NCI-H1105 (cell line): ENCODE results near the gene KLHL20.
"Not testable (repeated sequence)": the region's sequence is repeated elsewhere in the genome, so short reads cannot be mapped to it uniquely, and the experiment has no call there.

Experiments used
- DNase-seq: peaks from one replicate; lab custom pipeline; 2025; lab: John Stamatoyannopoulos, UW

Gene KLHL20

GRCh38 chr1:173714759-173715537, at the start of gene KLHL20:
TSS of gene KLHL20 (plus strand) at chr1:173714981. CDS start at chr1:173716044, 1,063 bp downstream.
- peak; percentile 87 for DNase-seq

DNA sequence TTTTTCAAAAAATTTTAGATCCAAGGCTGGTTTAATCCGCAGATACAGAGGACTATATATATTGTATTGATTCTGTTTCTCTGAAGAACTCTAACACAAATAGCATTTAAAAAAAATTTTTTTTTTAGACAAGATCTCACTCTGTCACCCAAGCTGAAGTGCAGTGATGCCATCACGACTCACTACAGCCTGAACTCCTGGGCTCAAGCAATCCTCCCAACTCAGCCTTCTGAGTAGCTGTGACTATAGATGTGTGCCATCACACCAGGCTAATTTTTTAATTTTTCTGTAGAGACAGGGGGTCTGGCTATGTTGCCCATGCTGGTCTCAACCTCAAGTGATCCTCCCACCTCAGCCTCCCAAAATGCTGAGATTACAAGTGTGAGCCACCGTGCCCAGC, 48.1 kb upstream of the KLHL20 start:
- DNase-seq: no peak

- DNase-seq: peak; percentile 82
Observed at GRCh38 chr1:173669491-173669941, 45.3 kb upstream of the KLHL20 start, which contains the start of gene ANKRD45. TSS of gene ANKRD45 (minus strand) at chr1:173669851. CDS start at chr1:173659418, 10,433 bp downstream.

GRCh38 chr1:173674496-173674895, 40.3 kb upstream of the KLHL20 start:
- DNase-seq: not testable (repeated sequence)

DNA sequence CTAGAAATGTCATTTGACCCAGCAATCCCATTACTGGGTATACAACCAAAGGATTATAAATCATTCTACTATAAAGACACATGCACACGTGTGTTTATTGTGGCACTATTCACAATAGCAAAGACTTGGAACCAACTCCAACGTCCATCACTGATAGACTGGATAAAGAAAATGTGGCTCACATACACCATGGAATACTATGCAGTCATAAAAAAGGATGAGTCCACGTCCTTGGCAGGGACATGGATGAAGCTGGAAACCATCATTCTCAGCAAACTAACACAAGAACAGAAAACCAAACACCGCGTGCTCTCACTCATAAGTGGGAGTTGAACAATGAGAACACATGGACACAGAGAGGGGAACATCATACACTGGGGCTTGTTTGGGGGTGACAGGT, 34.6 kb upstream of the KLHL20 start:
- not testable (repeated sequence) for DNase-seq

DNA sequence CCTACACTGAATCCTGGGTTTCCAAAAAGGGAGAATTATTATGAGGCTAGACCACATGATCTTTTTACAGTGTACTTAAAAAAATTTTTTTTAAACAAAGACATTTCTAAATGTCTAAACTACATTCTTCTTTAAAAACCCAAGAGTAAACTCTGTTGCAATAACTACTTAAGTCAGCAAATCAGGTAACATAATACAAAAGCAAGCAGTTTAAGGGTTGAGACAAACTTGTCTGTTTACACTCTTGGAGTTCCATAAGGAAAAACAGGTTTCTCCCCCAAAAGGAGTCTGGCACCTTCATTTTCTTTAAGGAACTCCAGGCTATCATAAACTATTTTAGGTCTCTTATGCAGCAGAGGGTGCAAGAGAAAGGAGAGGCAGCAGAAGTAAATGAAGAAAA, 32.6 kb upstream of the KLHL20 start:
- no peak for DNase-seq

- not testable (repeated sequence) for DNase-seq
Observed at GRCh38 chr1:173683838-173684237, 30.9 kb upstream of the KLHL20 start.

DNA sequence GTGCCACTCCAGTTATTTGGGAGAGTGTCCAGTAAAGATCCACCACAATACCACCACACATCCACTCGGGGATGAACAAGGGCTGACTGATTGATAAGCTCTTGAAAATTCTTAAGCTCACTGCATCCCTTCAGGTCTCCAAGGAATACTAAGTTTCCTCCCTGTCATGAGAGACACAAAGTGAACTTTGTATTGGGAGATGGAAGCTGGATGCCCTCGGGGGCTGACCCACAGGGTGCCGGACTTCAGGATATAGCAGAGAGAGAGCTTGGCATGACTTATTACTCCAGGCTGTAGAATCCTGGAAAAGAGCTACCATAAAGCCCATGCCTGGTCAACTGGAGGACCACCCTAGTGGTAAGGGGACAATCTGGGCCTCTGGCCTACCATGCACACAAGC, 29.7 kb upstream of the KLHL20 start:
- not testable (repeated sequence) for DNase-seq

GRCh38 chr1:173688300-173688699, 26.5 kb upstream of the KLHL20 start:
- no peak for DNase-seq

DNA sequence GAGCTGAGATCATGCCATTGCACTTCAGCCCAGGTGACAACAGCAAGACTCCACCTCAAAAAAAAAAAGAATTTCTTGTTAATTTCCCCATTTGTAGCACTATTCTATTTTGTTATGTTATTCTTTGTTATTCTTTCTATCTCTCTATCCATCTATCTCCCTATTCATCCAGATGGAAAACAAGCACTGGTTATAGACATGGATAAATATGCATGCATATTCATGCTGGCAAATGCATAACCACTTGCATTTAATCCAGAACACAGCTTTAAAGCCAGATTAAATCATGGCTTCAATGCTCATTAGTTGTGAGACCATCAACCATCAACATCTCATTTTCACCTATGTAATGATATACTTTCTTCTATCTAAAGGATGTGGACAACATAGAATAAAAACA, 21.5 kb upstream of the KLHL20 start:
- no peak for DNase-seq

DNA sequence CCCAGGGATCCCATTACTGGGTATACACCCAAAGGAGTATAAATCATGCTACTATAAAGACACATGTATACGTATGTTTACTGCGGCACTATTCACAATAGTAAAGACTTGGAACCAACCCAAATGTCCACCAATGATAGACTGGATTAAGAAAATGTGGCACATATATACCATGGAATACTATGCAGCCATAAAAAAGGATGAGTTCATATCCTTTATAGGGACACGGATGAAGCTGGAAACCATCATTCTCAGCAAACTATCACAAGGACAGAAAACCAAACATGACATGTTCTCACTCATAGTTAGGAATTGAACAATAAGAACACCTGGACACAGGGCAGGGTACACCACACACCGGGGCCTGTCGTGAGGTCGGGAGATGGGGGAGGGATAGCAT, 13.5 kb upstream of the KLHL20 start:
- not testable (repeated sequence) for DNase-seq

GRCh38 chr1:173702736-173703135, 12.0 kb upstream of the KLHL20 start:
- DNase-seq: no peak

GRCh38 chr1:173705117-173705516, 9.7 kb upstream of the KLHL20 start:
- DNase-seq: no peak

DNA sequence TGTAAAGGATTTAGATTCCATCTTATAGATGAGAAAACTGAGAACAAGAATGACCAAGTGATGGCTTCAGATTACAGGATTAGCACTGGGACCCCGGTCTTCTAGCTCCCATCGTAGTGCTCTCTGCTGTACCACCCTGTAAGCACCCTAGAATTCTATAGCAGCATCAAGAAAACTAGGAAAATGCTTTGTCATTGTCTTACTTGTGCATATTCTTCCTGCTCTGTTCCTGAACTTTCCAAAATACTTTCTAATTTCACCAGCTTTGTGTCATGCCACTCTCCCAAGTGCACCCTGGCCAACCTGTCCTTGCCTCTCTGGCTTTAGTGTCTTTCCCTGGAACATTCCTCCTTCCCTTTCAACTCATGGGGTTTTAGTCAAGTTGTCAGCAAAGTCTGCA, 6.0 kb upstream of the KLHL20 start:
- DNase-seq: no peak

DNA sequence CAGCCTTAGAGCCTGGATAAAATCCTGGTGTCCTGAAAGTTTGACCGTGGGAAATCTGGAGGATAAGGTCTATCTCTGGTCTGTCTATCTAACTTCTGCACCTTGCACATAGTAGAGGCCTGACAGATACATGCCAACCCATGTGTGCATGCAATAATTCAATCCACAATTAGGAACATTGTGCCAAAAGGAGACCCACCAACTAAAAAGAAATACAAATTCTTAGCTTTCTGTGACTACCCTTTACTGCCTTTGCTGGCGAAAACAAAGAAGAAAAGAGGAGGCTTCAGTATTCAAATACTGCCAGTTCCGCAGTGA, 381 bp upstream of the KLHL20 start:
- no peak for DNase-seq

- no peak for DNase-seq
Observed at GRCh38 chr1:173715538-173715844, 710 bp downstream of the KLHL20 start.

DNA sequence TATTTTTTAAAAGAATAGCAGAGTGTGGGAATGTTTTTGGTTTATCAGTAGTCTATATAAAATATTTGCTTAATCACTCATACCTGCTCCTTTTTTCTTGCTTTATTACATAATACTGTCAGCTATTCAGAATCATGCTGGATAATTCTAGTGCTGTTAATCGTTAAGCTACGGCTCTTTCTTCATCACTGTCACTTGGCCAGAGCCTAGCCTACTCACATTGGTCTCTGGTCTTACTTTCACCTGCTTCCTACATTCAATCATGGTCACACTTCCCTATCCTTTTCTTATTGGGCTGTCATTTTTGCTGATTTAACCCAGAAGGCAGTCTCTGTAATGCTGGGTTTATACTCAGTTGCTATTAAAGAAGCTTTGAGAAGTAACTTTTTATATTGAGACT, 2.5 kb downstream of the KLHL20 start:
- DNase-seq: no peak

- not testable (repeated sequence) for DNase-seq
Observed at GRCh38 chr1:173731331-173731730, 16.6 kb downstream of the KLHL20 start.

DNA sequence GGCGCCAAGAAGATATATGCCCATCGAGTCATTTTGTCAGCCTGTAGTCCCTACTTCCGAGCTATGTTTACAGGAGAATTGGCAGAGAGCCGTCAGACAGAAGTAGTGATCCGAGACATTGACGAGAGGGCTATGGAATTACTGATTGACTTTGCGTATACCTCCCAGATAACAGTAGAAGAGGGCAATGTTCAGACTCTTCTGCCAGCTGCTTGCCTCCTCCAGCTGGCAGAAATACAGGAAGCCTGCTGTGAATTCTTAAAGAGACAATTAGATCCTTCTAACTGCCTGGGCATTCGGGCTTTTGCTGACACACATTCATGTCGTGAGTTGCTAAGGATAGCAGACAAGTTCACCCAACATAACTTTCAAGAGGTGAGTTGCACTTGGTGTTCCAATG, 19.1 kb downstream of the KLHL20 start:
- DNase-seq: no peak

- DNase-seq: not testable (repeated sequence)
Observed at GRCh38 chr1:173736104-173736503, 21.3 kb downstream of the KLHL20 start.

GRCh38 chr1:173742203-173742886, 27.6 kb downstream of the KLHL20 start:
- no peak for DNase-seq

- no peak for DNase-seq
Observed at GRCh38 chr1:173744651-173745050, 29.9 kb downstream of the KLHL20 start.

GRCh38 chr1:173749137-173749536, 34.4 kb downstream of the KLHL20 start:
- no peak for DNase-seq

DNA sequence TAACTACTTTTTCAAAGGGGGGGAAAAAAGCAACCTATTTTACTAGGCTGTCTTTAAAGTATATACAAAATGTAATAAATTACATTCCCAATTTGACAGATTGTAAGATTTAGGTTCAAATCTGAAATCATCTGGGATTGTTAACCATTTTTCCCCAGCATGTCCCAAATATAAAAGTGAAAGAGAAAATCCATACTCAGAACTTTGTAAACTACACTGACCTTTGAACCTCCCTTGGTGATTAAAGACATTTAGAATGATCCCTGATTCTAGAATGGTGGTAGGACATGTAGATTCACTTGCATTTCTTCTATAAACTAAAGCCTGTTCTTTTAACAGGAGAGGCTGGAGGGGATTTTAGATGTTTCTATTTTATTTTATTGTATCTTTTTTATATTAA, 39.0 kb downstream of the KLHL20 start:
- DNase-seq: no peak
